GM18867 (cell line): Measurements from ENCODE around the gene WFIKKN1.

Experiments used
- ATAC-seq: cut with Tn5 transposase; IDR thresholded peaks from one replicate; pipeline ENCODE4 v1.9.1; 2021; ENCODE audit warnings: mild to moderate bottlenecking, moderate library complexity; ENCODE audit not compliant: unreplicated experiment

WFIKKN1 gene

DNA sequence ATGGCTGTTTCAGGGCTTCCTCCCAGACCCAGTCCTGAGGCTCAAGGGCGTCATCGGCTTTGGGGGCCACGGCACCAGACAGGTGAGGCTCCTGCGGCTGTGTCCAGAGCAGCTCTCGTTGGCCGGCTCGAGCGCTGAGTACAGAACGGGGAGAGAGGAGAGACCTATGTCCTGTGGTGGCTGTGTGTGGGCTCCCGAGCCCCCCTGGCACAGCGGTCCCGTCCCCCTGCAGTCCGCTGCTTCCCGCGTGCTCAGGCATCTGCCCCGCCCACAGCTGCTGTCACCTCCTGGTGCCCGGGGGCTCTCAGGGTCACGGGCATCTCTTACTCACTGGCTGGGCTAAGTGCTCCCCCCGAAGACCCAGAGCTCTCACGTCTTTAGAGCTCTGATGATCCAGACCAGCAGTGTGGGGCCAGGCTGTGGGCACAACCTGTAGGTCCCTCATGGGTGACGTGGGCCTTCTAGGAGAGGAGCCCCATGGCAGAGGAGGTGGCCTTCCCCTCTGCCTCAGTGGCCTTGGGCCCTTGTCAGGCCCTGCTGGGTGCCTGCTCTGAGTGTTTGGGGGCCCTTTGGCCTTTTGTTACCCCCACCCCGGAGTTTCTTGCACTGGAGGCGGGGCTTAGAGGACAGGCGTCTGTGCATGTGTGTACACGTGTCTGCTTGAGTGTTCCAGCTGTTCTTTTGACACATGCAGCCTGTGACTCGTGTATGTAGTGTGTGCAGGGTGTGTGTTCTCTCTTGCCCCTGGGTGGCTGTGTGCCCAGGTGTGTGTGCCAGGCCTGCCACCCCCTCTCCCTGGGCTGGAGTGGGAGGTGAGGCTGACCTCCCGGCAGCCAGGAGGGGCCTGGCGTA is 21.9 kb downstream of the WFIKKN1 start:
- ATAC-seq = no peak

- no peak for ATAC-seq
Observed at GRCh38 chr16:654034-654433, 23.2 kb downstream of the WFIKKN1 start.

GRCh38 chr16:657487-657886 is 26.7 kb downstream of the WFIKKN1 start:
- ATAC-seq = no peak

- ATAC-seq = no peak
Observed at GRCh38 chr16:658679-659571, 28.1 kb downstream of the WFIKKN1 start.

- no peak for ATAC-seq
Observed at GRCh38 chr16:659618-660017, 28.8 kb downstream of the WFIKKN1 start.

DNA sequence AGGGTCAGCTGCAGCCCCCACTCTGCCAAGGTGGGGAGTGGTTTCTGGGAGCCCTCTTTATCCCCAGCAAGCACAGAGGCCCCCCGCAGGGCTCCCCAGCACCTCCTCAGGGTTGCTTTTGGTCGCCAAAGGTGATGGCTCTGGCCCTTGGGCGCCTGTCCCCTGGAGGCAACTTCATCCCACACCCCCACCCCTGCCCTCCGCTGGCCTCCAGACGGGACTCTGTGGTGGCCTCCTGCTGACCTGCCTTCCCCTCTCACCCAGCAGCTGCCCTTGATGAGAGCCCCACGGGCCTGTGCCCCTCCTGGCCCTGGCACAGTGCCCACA is 29.3 kb downstream of the WFIKKN1 start:
- no peak for ATAC-seq

- peak; percentile 42 for ATAC-seq
Observed at GRCh38 chr16:660459-661183, 29.8 kb downstream of the WFIKKN1 start.

DNA sequence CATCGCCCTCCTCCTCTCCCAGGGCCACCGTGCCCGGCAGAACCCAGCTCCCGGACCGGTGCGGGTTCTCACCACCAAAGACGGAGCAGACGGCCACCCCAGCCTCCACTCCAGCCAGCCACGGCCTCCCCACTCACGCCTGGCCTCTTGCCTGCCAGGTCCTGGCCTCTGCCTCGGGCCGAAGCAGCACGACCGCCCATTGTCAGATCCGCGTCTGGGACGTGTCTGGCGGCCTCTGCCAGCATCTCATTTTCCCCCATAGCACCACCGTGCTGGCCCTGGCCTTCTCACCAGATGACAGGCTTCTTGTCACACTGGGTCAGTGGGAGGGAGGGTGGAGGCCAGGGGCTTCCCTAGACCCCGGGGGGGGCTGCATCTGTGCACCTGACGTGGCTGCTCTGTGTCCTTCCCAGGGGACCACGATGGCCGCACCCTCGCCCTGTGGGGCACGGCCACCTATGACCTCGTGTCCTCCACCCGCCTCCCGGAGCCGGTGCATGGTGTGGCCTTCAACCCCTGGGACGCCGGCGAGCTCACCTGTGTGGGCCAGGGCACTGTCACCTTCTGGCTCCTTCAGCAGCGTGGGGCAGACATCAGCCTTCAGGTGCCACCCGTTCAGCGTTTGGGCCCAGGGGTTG is 30.5 kb downstream of the WFIKKN1 start:
- ATAC-seq = peak; percentile 13

- no peak for ATAC-seq
Observed at GRCh38 chr16:662095-662494, 31.3 kb downstream of the WFIKKN1 start.

DNA sequence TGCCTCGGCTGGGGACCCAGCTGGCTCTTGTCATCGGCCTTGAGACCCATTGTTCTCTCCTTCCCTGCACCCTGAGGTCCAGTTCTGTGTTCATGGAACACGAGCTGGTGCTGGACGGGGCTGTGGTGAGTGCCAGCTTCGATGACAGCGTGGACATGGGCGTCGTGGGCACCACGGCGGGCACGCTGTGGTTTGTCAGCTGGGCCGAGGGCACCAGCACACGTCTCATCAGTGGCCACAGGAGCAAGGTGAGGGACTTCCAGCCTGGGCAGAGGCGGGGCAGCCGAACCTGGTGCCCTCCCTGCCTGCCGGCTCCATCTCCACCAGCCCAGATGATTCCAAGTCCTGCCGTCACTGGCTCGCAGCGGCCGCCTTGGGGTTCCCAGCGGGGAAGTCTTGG is 31.8 kb downstream of the WFIKKN1 start:
- ATAC-seq = no peak

- ATAC-seq = no peak
Observed at GRCh38 chr16:666572-666971, 35.8 kb downstream of the WFIKKN1 start.

DNA sequence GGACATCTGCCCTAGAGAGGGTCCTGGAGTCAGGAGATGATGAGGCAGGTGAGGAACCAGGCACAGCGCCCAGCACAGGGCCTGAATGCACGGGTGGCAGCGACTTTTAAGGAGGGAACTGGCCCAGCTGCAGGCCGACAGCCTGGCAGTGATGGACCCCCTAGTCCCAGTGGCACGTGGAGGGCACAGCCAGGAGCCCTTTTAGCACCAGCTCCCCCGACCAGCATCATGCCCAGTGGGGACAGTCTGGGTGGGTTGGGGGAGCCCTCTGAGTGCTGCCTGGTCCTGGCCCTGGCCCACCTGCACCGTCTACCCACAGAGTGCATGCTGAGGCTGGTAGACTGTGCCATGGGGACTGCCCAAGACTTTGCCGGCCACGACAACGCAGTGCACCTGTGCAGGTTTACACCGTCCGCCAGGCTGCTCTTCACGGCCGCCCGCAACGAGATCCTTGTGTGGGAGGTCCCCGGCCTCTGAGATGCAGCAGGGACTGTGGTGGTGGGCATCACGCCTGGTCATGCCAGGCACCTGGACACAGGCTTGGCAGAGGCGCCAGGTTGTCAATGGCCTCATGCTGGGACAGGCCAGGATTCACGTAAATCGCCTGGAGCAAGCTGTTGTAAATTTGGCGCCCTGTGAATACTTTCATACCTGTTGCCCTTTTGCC is 36.5 kb downstream of the WFIKKN1 start:
- no peak for ATAC-seq

GRCh38 chr16:667780-668518 is 37.2 kb downstream of the WFIKKN1 start, which contains the start of gene RHOT2:
Gene RHOT2 (plus strand): TSS chr16:668132. CDS start chr16:668200, 68 bp downstream.
- peak; percentile 77 for ATAC-seq

GRCh38 chr16:668519-669171 is 37.9 kb downstream of the WFIKKN1 start:
- no peak for ATAC-seq

GRCh38 chr16:669666-670065 is 38.9 kb downstream of the WFIKKN1 start:
- no peak for ATAC-seq

- no peak for ATAC-seq
Observed at GRCh38 chr16:670485-671352, 39.9 kb downstream of the WFIKKN1 start.

- ATAC-seq = no peak
Observed at GRCh38 chr16:671353-672131, 40.8 kb downstream of the WFIKKN1 start.
